Measurements from ENCODE around the gene PGAP1. TPM values are rescaled to one million over a fixed set of nuclear protein-coding genes. Genes with fewer than 3 reads are reported as not detected.

Gene PGAP1
- total and polyA plus RNA-seq, 7 experiments from 2014 or later: 1.6 to 48.4 (median 6.4) TPM

DNA sequence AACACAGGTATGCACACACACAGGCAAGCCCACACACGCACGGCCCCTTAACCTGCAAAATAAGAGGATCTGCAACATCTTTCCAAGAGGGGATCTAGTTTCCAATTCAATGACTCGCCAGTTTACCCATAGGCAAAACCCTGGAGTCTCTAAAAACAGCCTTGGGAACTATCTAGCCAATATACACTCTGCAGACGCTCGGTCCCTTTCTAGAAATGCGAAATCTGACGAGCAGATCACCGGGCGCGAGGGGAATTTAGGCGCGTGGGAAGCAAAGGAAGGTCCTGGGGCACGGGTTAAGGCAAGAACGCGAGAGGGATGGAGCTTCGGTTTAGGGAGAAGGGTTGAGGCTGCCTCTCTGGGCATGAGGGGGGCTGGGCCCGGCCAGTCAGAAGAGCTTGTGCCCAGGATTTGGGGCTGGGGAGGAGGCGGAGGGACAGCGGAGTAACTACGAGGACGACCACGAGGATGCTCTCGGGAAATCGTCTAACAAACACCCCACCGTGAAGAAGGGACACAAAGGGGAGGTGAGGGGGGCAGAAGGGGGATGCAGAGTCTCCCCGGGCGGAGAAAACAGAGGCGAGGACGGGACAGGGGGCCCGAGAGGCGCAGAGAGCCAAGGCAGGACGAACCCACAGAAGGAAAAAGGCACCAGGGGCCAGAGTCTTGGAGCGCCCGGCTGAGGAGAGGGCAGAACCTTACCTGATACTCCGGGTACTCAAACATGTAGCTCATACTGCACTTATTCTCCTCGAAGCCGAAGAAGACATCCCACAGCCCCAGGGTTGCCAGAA lies 542 bp downstream of the PGAP1 start:
- peak overlapping the region; percentile 73 to 97 (median 93) for H3K27ac Mint-ChIP-seq
- DNase-seq (peak in 6 of 9 donors; percentile 5 to 56 (median 18)), ATAC-seq (peak; percentile 41)
- Histone ChIP-seq H3K27me3 (ENCODE audit: control insufficient read depth in 2 of 2, insufficient read depth in 2 of 2, low read length in 2 of 2) (no peaks in the 10 kb centered on the region), H3K9me3 (ENCODE audit: control insufficient read depth in 2 of 3, low read length in 3 of 3) (no peaks in the 10 kb centered on the region), H3K4me1 (ENCODE audit: control insufficient read depth in 2 of 2, insufficient read depth in 2 of 2, low read length in 2 of 2) (peaks cover 4% of the 10 kb centered on the region in 2 donors), H3K27ac (ENCODE audit: low read depth, low read length) (peak overlapping the region; percentile 79), H3K36me3 (ENCODE audit: control insufficient read depth in 2 of 3, insufficient read depth in 3 of 3, low read length in 3 of 3) (peaks cover 0 to 13% (median 0%) of the 10 kb centered on the region in 3 experiments), H3K4me3 (ENCODE audit: low read length) (peak overlapping the region; percentile 91)
- intact Hi-C loops (cut with micrococcal nuclease): loop anchor here (1.0 to 10.0 kb wide), 15 partner anchors 9 to 779 kb away; partner anchors contain the start of genes MARS2 (in 2 of the 2), CCDC150 (in 1 of the 2), HSPD1 (in 1 of the 2) and MOB4 (in 1 of the 2)
- CTCF ChIA-PET: interaction anchor here (0.5 kb wide), 1 partner anchor 49 kb away, joined by 3 read pairs; no protein-coding TSS in a partner anchor
- H3K27me3 Mint-ChIP-seq: peaks cover 0 to 2% (median 0%) of the 10 kb centered on the region in 5 donors
- POLR2A ChIA-PET: interaction anchor here (0.7 to 3.1 kb wide), 4 partner anchors 9 to 509 kb away, joined by 3 to 16 read pairs (median 4); partner anchors contain the start of gene SF3B1
- peak overlapping the region; percentile 85 to 100 (median 96) for H3K4me3 Mint-ChIP-seq
- H3K36me3 Mint-ChIP-seq: peaks cover 0 to 16% (median 0%) of the 10 kb centered on the region in 5 donors
- H3K9me3 Mint-ChIP-seq: no peaks in the 10 kb centered on the region
- peaks cover 25 to 47% (median 45%) of the 10 kb centered on the region in 7 donors for H3K4me1 Mint-ChIP-seq

DNA sequence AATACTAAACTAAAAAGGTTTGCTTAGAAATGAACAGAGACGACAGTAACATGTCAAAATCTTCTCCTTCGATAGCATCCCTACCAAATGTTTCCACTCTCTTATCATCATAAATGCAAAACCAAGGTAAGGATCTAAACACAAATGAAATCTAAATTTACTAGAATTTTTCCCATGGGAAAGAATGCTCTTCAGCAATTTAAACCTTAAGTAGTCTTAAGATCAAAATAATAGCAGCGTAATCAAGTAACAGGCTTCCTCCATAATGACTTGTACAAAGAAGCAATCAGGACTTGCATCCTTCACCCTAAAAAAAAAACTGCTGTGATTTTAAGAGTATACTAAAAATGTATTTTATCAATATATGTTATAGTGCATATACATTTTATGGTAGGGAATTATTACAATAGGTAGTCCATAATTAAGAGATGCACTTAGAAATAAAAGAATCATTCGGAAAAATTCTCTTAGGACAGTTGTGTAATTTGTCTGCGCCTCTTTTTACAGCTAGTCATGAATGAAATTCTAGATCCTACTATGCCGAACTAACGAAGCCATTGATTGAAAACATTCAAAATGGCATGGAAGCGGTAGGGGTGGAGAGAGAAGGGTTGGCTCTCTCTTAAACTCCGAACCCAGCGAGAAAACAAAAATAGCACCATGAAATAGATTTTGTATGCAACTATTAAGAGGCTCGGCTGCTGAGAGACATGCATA lies 1.3 kb downstream of the PGAP1 start:
- peaks cover 0 to 13% (median 0%) of the 10 kb centered on the region in 3 experiments for H3K36me3 ChIP-seq (ENCODE audit: control insufficient read depth in 2 of 3, insufficient read depth in 3 of 3, low read length in 3 of 3)
- H3K9me3 Mint-ChIP-seq: no peaks in the 10 kb centered on the region
- peak overlapping the region; percentile 72 to 97 (median 91) for H3K27ac Mint-ChIP-seq
- peak overlapping the region; percentile 91 for H3K4me3 ChIP-seq (ENCODE audit: low read length)
- DNase-seq (no peak), ATAC-seq (no peak)
- CTCF ChIA-PET: interaction anchor here (0.5 to 1.3 kb wide), 2 partner anchors 10 to 48 kb away, joined by 3 to 6 read pairs; no protein-coding TSS in a partner anchor
- H3K4me1 Mint-ChIP-seq: peaks cover 26 to 49% (median 46%) of the 10 kb centered on the region in 7 donors
- H3K27me3 ChIP-seq (ENCODE audit: control insufficient read depth in 2 of 2, insufficient read depth in 2 of 2, low read length in 2 of 2): no peaks in the 10 kb centered on the region
- H3K27ac ChIP-seq (ENCODE audit: low read depth, low read length): no peak overlapping the region
- H3K36me3 Mint-ChIP-seq: peaks cover 0 to 19% (median 0%) of the 10 kb centered on the region in 5 donors
- peaks cover 4% of the 10 kb centered on the region in 2 donors for H3K4me1 ChIP-seq (ENCODE audit: control insufficient read depth in 2 of 2, insufficient read depth in 2 of 2, low read length in 2 of 2)
- POLR2A ChIA-PET: interaction anchor here (0.6 to 3.1 kb wide), 3 partner anchors 9 to 510 kb away, joined by 3 to 16 read pairs (median 4); partner anchors contain the start of gene SF3B1
- intact Hi-C loops (cut with micrococcal nuclease): loop anchor here (1.0 to 10.0 kb wide), 12 partner anchors 8 to 750 kb away; partner anchors contain the start of genes CCDC150 (in 1 of the 2), HSPD1 (in 1 of the 2), MOB4 (in 1 of the 2) and STK17B (in 1 of the 2)
- no peaks in the 10 kb centered on the region for H3K9me3 ChIP-seq (ENCODE audit: control insufficient read depth in 2 of 3, low read length in 3 of 3)
- peak overlapping the region; percentile 85 to 100 (median 96) for H3K4me3 Mint-ChIP-seq
- H3K27me3 Mint-ChIP-seq: peaks cover 0 to 2% (median 0%) of the 10 kb centered on the region in 5 donors

DNA sequence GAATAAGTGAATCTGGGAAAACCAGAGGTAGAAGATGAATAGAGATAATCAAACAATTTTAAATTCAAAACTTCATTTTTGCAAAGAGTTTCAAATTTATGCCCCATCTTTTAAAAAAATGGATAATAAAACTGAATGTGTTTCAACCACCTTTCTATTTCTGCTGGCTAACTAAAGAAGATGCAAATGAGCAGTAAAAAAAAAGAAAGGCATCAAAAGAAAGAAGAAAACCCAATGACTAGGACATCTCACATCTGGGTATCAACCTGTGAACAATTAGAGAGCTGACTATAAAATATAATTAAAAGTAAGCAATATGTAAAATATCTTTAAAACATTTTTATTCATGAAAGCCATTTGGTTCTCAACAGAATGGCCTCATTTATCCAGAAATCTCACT lies 2.5 kb downstream of the PGAP1 start:
- H3K27ac Mint-ChIP-seq: peak overlapping the region in 1 of 9 donors; percentile 12
- no peak for DNase-seq
- POLR2A ChIA-PET: no interaction called here
- Histone ChIP-seq H3K4me3 (ENCODE audit: low read length) (no peak overlapping the region), H3K27me3 (ENCODE audit: control insufficient read depth in 2 of 2, insufficient read depth in 2 of 2, low read length in 2 of 2) (no peaks in the 10 kb centered on the region), H3K36me3 (ENCODE audit: control insufficient read depth in 2 of 3, insufficient read depth in 3 of 3, low read length in 3 of 3) (peaks cover 0 to 13% (median 0%) of the 10 kb centered on the region in 3 experiments), H3K27ac (ENCODE audit: low read depth, low read length) (no peak overlapping the region), H3K4me1 (ENCODE audit: control insufficient read depth in 2 of 2, insufficient read depth in 2 of 2, low read length in 2 of 2) (peaks cover 4% of the 10 kb centered on the region in 2 donors), H3K9me3 (ENCODE audit: control insufficient read depth in 2 of 3, low read length in 3 of 3) (no peaks in the 10 kb centered on the region)
- CTCF ChIA-PET: interaction anchor here (0.6 to 1.3 kb wide), 3 partner anchors 8 to 913 kb away, joined by 3 to 6 read pairs (median 3); no protein-coding TSS in a partner anchor
- intact Hi-C loops (cut with micrococcal nuclease): loop anchor here (10.0 kb wide), 4 partner anchors 49 to 749 kb away; partner anchors contain the start of genes CCDC150 (in 1 of the 2) and STK17B (in 1 of the 2)
- ATAC-seq: no peak
- H3K9me3 Mint-ChIP-seq: peaks cover 0 to 1% (median 0%) of the 10 kb centered on the region in 11 donors
- H3K4me1 Mint-ChIP-seq: peaks cover 26 to 53% (median 46%) of the 10 kb centered on the region in 7 donors
- peaks cover 0 to 2% (median 0%) of the 10 kb centered on the region in 5 donors for H3K27me3 Mint-ChIP-seq
- H3K36me3 Mint-ChIP-seq: peaks cover 0 to 27% (median 6%) of the 10 kb centered on the region in 5 donors
- H3K4me3 Mint-ChIP-seq: peak overlapping the region in 3 of 10 donors; percentile 17 to 100 (median 30)

DNA sequence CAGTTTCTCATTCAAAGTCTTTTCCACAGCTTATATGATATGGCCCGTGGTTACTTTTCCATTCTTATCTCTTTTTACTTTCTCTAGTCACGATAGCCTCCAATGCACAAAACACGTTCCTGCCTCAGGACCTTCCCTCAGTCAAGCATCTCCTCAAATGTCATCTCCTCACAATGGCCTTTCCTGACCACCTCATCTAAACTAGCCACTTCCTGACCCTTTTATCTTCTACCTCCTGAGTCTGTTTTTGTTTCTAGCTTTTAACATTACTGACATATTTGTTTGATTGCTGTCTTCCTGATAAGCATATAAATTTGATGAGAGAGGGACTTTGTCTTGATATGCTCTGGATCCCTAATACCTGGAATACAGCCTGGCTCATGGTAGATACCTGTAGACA lies 7.6 kb downstream of the PGAP1 start:
- intact Hi-C loops (cut with micrococcal nuclease): loop anchor here in 1 of 2 donors (5.0 kb wide), 1 partner anchor 513 kb away; no protein-coding TSS in a partner anchor
- Histone ChIP-seq H3K9me3 (ENCODE audit: control insufficient read depth in 2 of 3, low read length in 3 of 3) (no peaks in the 10 kb centered on the region), H3K27ac (ENCODE audit: low read depth, low read length) (no peak overlapping the region), H3K4me3 (ENCODE audit: low read length) (no peak overlapping the region), H3K36me3 (ENCODE audit: control insufficient read depth in 2 of 3, insufficient read depth in 3 of 3, low read length in 3 of 3) (no peaks in the 10 kb centered on the region), H3K4me1 (ENCODE audit: control insufficient read depth in 2 of 2, insufficient read depth in 2 of 2, low read length in 2 of 2) (peaks cover 16 to 19% of the 10 kb centered on the region in 2 donors), H3K27me3 (ENCODE audit: control insufficient read depth in 2 of 2, insufficient read depth in 2 of 2, low read length in 2 of 2) (no peaks in the 10 kb centered on the region)
- H3K27ac Mint-ChIP-seq: peak overlapping the region in 4 of 9 donors; percentile 14 to 97 (median 36)
- no peaks in the 10 kb centered on the region for H3K27me3 Mint-ChIP-seq
- DNase-seq: no peak
- POLR2A ChIA-PET: no interaction called here
- H3K4me3 Mint-ChIP-seq: no peak overlapping the region
- H3K36me3 Mint-ChIP-seq: peaks cover 4 to 54% (median 16%) of the 10 kb centered on the region in 5 donors
- H3K9me3 Mint-ChIP-seq: peaks cover 0 to 11% (median 2%) of the 10 kb centered on the region in 11 donors
- H3K4me1 Mint-ChIP-seq: peaks cover 20 to 61% (median 42%) of the 10 kb centered on the region in 7 donors
- CTCF ChIA-PET: no interaction called here
- ATAC-seq: no peak

DNA sequence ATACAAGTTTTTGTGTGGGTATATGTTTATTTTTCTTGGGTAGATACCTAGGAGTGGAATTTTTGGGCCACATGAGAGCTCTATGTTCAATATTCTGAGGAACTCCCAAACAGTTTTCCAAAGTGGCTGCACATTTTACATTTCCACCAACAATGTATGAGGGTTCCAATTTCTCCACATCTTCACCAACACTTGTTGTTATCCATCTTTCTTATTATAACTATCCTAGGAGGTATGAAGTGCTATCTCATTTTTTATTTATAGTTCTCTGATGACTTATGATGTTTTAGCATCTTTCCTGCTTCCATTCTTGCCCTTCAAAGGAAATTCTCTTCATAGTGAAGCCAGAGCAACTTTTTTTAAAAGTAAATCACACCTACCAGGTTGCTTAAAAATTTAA lies 8.7 kb downstream of the PGAP1 start:
- no peak overlapping the region for H3K27ac ChIP-seq (ENCODE audit: low read depth, low read length)
- H3K9me3 ChIP-seq (ENCODE audit: control insufficient read depth in 2 of 3, low read length in 3 of 3): no peaks in the 10 kb centered on the region
- intact Hi-C loops (cut with micrococcal nuclease): loop anchor here (1.0 to 5.0 kb wide), 2 partner anchors 7 to 514 kb away; no protein-coding TSS in a partner anchor
- no peaks in the 10 kb centered on the region for H3K36me3 ChIP-seq (ENCODE audit: control insufficient read depth in 2 of 3, insufficient read depth in 3 of 3, low read length in 3 of 3)
- Mint-ChIP-seq H3K9me3 (peaks cover 0 to 11% (median 2%) of the 10 kb centered on the region in 11 donors), H3K4me1 (peaks cover 16 to 58% (median 34%) of the 10 kb centered on the region in 7 donors), H3K36me3 (peaks cover 4 to 59% (median 16%) of the 10 kb centered on the region in 5 donors), H3K27ac (peak overlapping the region in 2 of 9 donors; percentile 96 to 97), H3K4me3 (no peak overlapping the region), H3K27me3 (no peaks in the 10 kb centered on the region)
- no peak overlapping the region for H3K4me3 ChIP-seq (ENCODE audit: low read length)
- DNase-seq (no peak), ATAC-seq (no peak)
- CTCF ChIA-PET: no interaction called here
- peaks cover 16 to 19% of the 10 kb centered on the region in 2 donors for H3K4me1 ChIP-seq (ENCODE audit: control insufficient read depth in 2 of 2, insufficient read depth in 2 of 2, low read length in 2 of 2)
- POLR2A ChIA-PET: interaction anchor here (1.4 kb wide), 1 partner anchor 10 kb away, joined by 3 read pairs; no protein-coding TSS in a partner anchor
- H3K27me3 ChIP-seq (ENCODE audit: control insufficient read depth in 2 of 2, insufficient read depth in 2 of 2, low read length in 2 of 2): no peaks in the 10 kb centered on the region
